HG03139 (cell line): ENCODE results near the gene ZNF662.

ENCODE experiments used
- ATAC-seq: cut with Tn5 transposase; IDR thresholded peaks from one replicate; pipeline ENCODE4 v1.9.1; 2021; ENCODE audit not compliant: unreplicated experiment

ZNF662 gene

GRCh38 chr3:42886294-42886822, 19.6 kb upstream of the ZNF662 start:
- ATAC-seq: no peak

- ATAC-seq: no peak
Measured at GRCh38 chr3:42887084-42887483, 18.9 kb upstream of the ZNF662 start.

GRCh38 chr3:42891042-42891441, 14.9 kb upstream of the ZNF662 start:
- no peak for ATAC-seq

GRCh38 chr3:42892169-42892568, 13.8 kb upstream of the ZNF662 start:
- ATAC-seq: no peak

GRCh38 chr3:42892807-42893206, 13.1 kb upstream of the ZNF662 start:
- no peak for ATAC-seq

GRCh38 chr3:42894698-42895579, 11.0 kb upstream of the ZNF662 start:
- ATAC-seq: no peak

GRCh38 chr3:42895580-42895868, 10.4 kb upstream of the ZNF662 start:
- ATAC-seq: no peak

- ATAC-seq: no peak
Measured at GRCh38 chr3:42898896-42899675, 6.9 kb upstream of the ZNF662 start.

GRCh38 chr3:42900226-42901072, 5.5 kb upstream of the ZNF662 start:
- ATAC-seq: no peak

- ATAC-seq: no peak
Measured at GRCh38 chr3:42901073-42901415, 4.9 kb upstream of the ZNF662 start.

- no peak for ATAC-seq
Measured at GRCh38 chr3:42902257-42902656, 3.7 kb upstream of the ZNF662 start.

- no peak for ATAC-seq
Measured at GRCh38 chr3:42904076-42904475, 1.9 kb upstream of the ZNF662 start.

- no peak for ATAC-seq
Measured at GRCh38 chr3:42905740-42906069, 237 bp upstream of the ZNF662 start.

- no peak for ATAC-seq
Measured at GRCh38 chr3:42906848-42907183, 874 bp downstream of the ZNF662 start.

- no peak for ATAC-seq
Measured at GRCh38 chr3:42908675-42909074, 2.7 kb downstream of the ZNF662 start.

- no peak for ATAC-seq
Measured at GRCh38 chr3:42911551-42911950, 5.6 kb downstream of the ZNF662 start.

- no peak for ATAC-seq
Measured at GRCh38 chr3:42914771-42915515, 9.0 kb downstream of the ZNF662 start.

- no peak for ATAC-seq
Measured at GRCh38 chr3:42923606-42924005, 17.7 kb downstream of the ZNF662 start.

- no peak for ATAC-seq
Measured at GRCh38 chr3:42926310-42926709, 20.4 kb downstream of the ZNF662 start.

GRCh38 chr3:42934111-42934510, 28.2 kb downstream of the ZNF662 start:
- no peak for ATAC-seq

GRCh38 chr3:42934910-42935309, 29.0 kb downstream of the ZNF662 start:
- ATAC-seq: no peak
